K562 (cell line): ENCODE measurements around the gene RAB14. TPM values are rescaled to one million over a fixed set of nuclear protein-coding genes. Genes with fewer than 3 reads are reported as not detected.

Source experiments
- ATAC-seq: fragments of 200-7000 bp; cut with Tn5 transposase; 3 replicates; pipeline ENCODE4 v1.9.1; 2020; ENCODE audit warnings: moderate library complexity
- BruUV-seq: library from RNA; stranded (reverse); fragments of 400-500 nt; replicated peaks from 2 replicates; lab custom pipeline; 2021; lab: Mats Ljungman, UMichigan
- CTCF ChIA-PET: fragments of 300-600 bp; formaldehyde crosslinking; extraction: SDS; loops from one replicate; lab custom pipeline; 2021; ENCODE audit warnings: low intra/inter-chr PET ratio; lab: Yijun Ruan, JAX
- POLR2A ChIA-PET: fragments of 300-600, 350-650 bp; sonication (Branson Sonifier 250); formaldehyde crosslinking; extraction: SDS; loops from one replicate; lab custom pipeline; 2021; ENCODE audit warnings: antibody characterized with exemption, inconsistent platforms; lab: Yijun Ruan, JAX
- DNase-seq, 4 experiments: peaks; one replicate each; pipeline versions ENCODE4 v3.0.0 to v3.0.0-alpha.2; 2011 to 2018; ENCODE audit warnings: low spot score in 3 of 4, mixed read lengths in 3 of 4; ENCODE audit errors: extremely low read depth in 1 of 4
- FAIRE-seq: peaks from 2 replicates; lab custom pipeline; 2011; peaks lifted over from hg19 to GRCh38; lab: Jason Lieb, UNC
- H2AFZ ChIP-seq: 2 replicates; pipeline ENCODE4 v1.6.0; 2011; ENCODE audit warnings: low read depth, low read length, control low read depth, inconsistent platforms
- H3K27ac ChIP-seq: fragments of 200-600 bp; 3 replicates; pipeline ENCODE4 v1.8.0; 2011; ENCODE audit warnings: low read depth, mild to moderate bottlenecking, control low read depth, inconsistent platforms, low read length, moderate library complexity, mixed read lengths; ENCODE audit errors: extremely low read depth
- H3K27me3 ChIP-seq, 2 experiments: fragments of 300-600 bp in 1 of 2; 2 replicates in 1 of 2; 3 replicates in 1 of 2; pipeline versions ENCODE4 v1.6.0 to v1.8.0; 2011; ENCODE audit warnings: inconsistent platforms in 2 of 2, low read length in 2 of 2, mild to moderate bottlenecking in 1 of 2, mixed read lengths in 1 of 2, moderate library complexity in 1 of 2; ENCODE audit not compliant: control insufficient read depth in 2 of 2, insufficient read depth in 2 of 2
- H3K36me3 ChIP-seq: fragments of 300-600 bp; 3 replicates; pipeline ENCODE4 v1.8.0; 2011; ENCODE audit warnings: mild to moderate bottlenecking, low read length, inconsistent platforms; ENCODE audit not compliant: control insufficient read depth, insufficient read depth
- H3K4me1 ChIP-seq, 2 experiments: fragments of 200-600 bp in 1 of 2; replicated peaks in 1 of 2; 2 replicates in 1 of 2; 3 replicates in 1 of 2; pipeline versions ENCODE4 v1.5.1 to v1.8.0; 2011; ENCODE audit warnings: inconsistent platforms in 2 of 2, low read length in 2 of 2, mild to moderate bottlenecking in 1 of 2, mixed read lengths in 1 of 2, moderate library complexity in 1 of 2; ENCODE audit not compliant: control insufficient read depth in 2 of 2, insufficient read depth in 2 of 2
- H3K4me2 ChIP-seq: 2 replicates; pipeline ENCODE4 v1.6.1; 2011; ENCODE audit warnings: low read length, control low read depth, inconsistent platforms, mixed read lengths; ENCODE audit not compliant: insufficient read depth
- H3K4me3 ChIP-seq: fragments of 200-600 bp; sonication (generic), shearing (Covaris generic); 2 replicates; pipeline ENCODE4 v1.5.1; 2016; ENCODE audit warnings: control low read depth, inconsistent platforms
- H3K79me2 ChIP-seq: fragments of 200-600 bp; 3 replicates; pipeline ENCODE4 v1.8.0; 2011; ENCODE audit warnings: low read length, inconsistent platforms; ENCODE audit not compliant: control insufficient read depth, insufficient read depth
- H3K9ac ChIP-seq, 2 experiments: 2 replicates each; pipeline versions ENCODE4 v1.6.0 to v1.6.1; 2011; ENCODE audit warnings: low read depth in 2 of 2, low read length in 2 of 2, control low read depth in 1 of 2, inconsistent platforms in 1 of 2, mild to moderate bottlenecking in 1 of 2, mixed read lengths in 1 of 2; ENCODE audit not compliant: insufficient read depth in 1 of 2
- H3K9me1 ChIP-seq: one replicate; pipeline ENCODE4 v1.6.0; 2011; ENCODE audit warnings: inconsistent platforms, mild to moderate bottlenecking, low read length, moderate library complexity; ENCODE audit not compliant: control insufficient read depth, insufficient read depth
- H3K9me3 ChIP-seq: replicated peaks from 2 replicates; pipeline ENCODE4 v1.5.1; 2011; ENCODE audit warnings: low read depth, low read length, inconsistent platforms; ENCODE audit not compliant: control insufficient read depth, insufficient read depth
- H4K20me1 ChIP-seq: replicated peaks from 2 replicates; pipeline ENCODE4 v1.6.1; 2011; ENCODE audit warnings: low read length, inconsistent platforms, mixed read lengths; ENCODE audit not compliant: control insufficient read depth, insufficient read depth
- ARNT ChIP-seq, 2 experiments: fragments of 450-650 bp; IDR thresholded peaks; 2 replicates each; pipeline ENCODE4 v1.6.1; 2016; ENCODE audit warnings: mild to moderate bottlenecking in 1 of 2
- CXXC5 ChIP-seq: fragments of 250-450 bp; sonication (Bioruptor Pico); IDR thresholded peaks from 2 replicates; pipeline ENCODE4 v1.8.0; 2022; ENCODE audit warnings: inconsistent platforms, mild to moderate bottlenecking, moderate library complexity
- DLX4 ChIP-seq: fragments of 250-450 bp; sonication (Bioruptor Pico); IDR thresholded peaks from 2 replicates; pipeline ENCODE4 v1.6.1; 2021; ENCODE audit warnings: mild to moderate bottlenecking
- DMBX1 ChIP-seq: fragments of 250-450 bp; sonication (Bioruptor Pico); IDR thresholded peaks from 2 replicates; pipeline ENCODE4 v1.8.0; 2022; ENCODE audit warnings: inconsistent platforms, mild to moderate bottlenecking, moderate library complexity, borderline replicate concordance
- EZH2 ChIP-seq: IDR thresholded peaks from 2 replicates; pipeline ENCODE4 v1.6.1; 2012; ENCODE audit warnings: low read depth, mild to moderate bottlenecking, inconsistent platforms, low read length, borderline replicate concordance
- HDAC2 ChIP-seq: fragments of 450-650 bp; IDR thresholded peaks from 2 replicates; pipeline ENCODE4 v1.6.1; 2016; ENCODE audit warnings: mild to moderate bottlenecking
- MAX ChIP-seq: sonication (generic); formaldehyde crosslinking; IDR thresholded peaks from 2 replicates; pipeline ENCODE4 v1.9.0; 2022; ENCODE audit warnings: mild to moderate bottlenecking, missing genetic modification reagents
- NR4A1 ChIP-seq, 2 experiments: fragments of 250-450 bp in 1 of 2; fragments of 450-650 bp in 1 of 2; sonication (Bioruptor Pico) in 1 of 2; IDR thresholded peaks; 2 replicates each; pipeline versions ENCODE4 v1.4.0 to v1.6.1; 2016 to 2020; ENCODE audit warnings: mild to moderate bottlenecking in 2 of 2, missing compliant biosample characterization in 1 of 2, missing genetic modification characterization in 1 of 2, moderate library complexity in 1 of 2
- SAP30 ChIP-seq: fragments of 200-600 bp; sonication (generic); IDR thresholded peaks from 2 replicates; pipeline ENCODE4 v1.6.1; 2012; ENCODE audit warnings: borderline replicate concordance, low read depth, mild to moderate bottlenecking, moderate library complexity, low read length, control low read depth, inconsistent platforms; ENCODE audit not compliant: insufficient read depth, poor library complexity, severe bottlenecking
- U2AF1 ChIP-seq: fragments of 200-400 bp; formaldehyde crosslinking; optimal IDR thresholded peaks from 2 replicates; pipeline ENCODE3; 2017; ENCODE audit warnings: mild to moderate bottlenecking, low read depth, low read length, moderate library complexity
- YY1 ChIP-seq, 3 experiments: IDR thresholded peaks; 2 replicates each; pipeline ENCODE4 v1.6.1; 2011; ENCODE audit warnings: low read length in 2 of 3, mild to moderate bottlenecking in 2 of 3, moderate library complexity in 2 of 3, borderline replicate concordance in 1 of 3, control low read depth in 1 of 3, low read depth in 1 of 3; ENCODE audit not compliant: insufficient read depth in 3 of 3, insufficient replicate concordance in 2 of 3, control insufficient read depth in 1 of 3, insufficient read length in 1 of 3; ENCODE audit errors: extremely low read depth in 1 of 3
- ZBTB2 ChIP-seq: fragments of 450-650 bp; IDR thresholded peaks from 2 replicates; pipeline ENCODE4 v1.6.1; 2016; ENCODE audit warnings: antibody characterized with exemption
- ZC3H11A ChIP-seq: IDR thresholded peaks from 2 replicates; pipeline ENCODE4 v1.6.1; 2012; ENCODE audit warnings: low read depth, low read length, improper control_type of control experiment
- ZNF175 ChIP-seq: fragments of 200-800 bp; sonication (Bioruptor generic); IDR thresholded peaks from 2 replicates; pipeline ENCODE4 v1.6.1; 2016; ENCODE audit warnings: low read depth, mild to moderate bottlenecking, missing genetic modification characterization, missing compliant biosample characterization
- ZNF197 ChIP-seq: fragments of 200-800 bp; sonication (Bioruptor generic); IDR thresholded peaks from 2 replicates; pipeline ENCODE4 v1.6.1; 2016; ENCODE audit warnings: low read depth, missing genetic modification characterization, missing compliant biosample characterization
- ZNF830 ChIP-seq: fragments of 250-450 bp; sonication (Bioruptor Pico); IDR thresholded peaks from 2 replicates; pipeline ENCODE4 v1.5.0; 2021; ENCODE audit warnings: mild to moderate bottlenecking
- WGBS: fragments of 100-300 bp; shearing (Covaris generic); methylation state at CpG from one replicate; pipeline ENCODE4 v1.1.6; 2016; ENCODE audit warnings: low coverage, mixed read lengths; ENCODE audit not compliant: insufficient coverage; ENCODE audit errors: missing lambda C conversion rate; 5-methylcytosine and 5-hydroxymethylcytosine counted together
- in situ Hi-C: fragments of 300-500 bp; cut with MboI; formaldehyde crosslinking; loops from 4 replicates; pipeline ENCODE4 v1.15.0; 2018; ENCODE audit warnings: inconsistent platforms, mixed read lengths
- intact Hi-C: fragments of 100-400 bp; cut with micrococcal nuclease; formaldehyde crosslinking; loops from 2 replicates; pipeline ENCODE4 v1.14.2; 2022
- polyA plus RNA-seq, 8 experiments: library from polyadenylated mRNA; depleted of rRNA in 4 of 8; stranded (reverse) in 5 of 8; unstranded in 3 of 8; fragments of >200 nt; fragmentation: Nextera tagmentation in 2 of 8; fragmentation: Illumina TruSeq in 1 of 8; extraction: Ambion mirVana in 2 of 8; extraction: Trizol in 1 of 8; gene quantifications; 2 replicates each; pipeline versions ENCODE4 v1.2.1 to v1.2.3, GENCODE V29; 2011 to 2014; ENCODE audit warnings: inconsistent platforms in 1 of 8, missing spikeins in 1 of 8
- total RNA-seq, 7 experiments: library from RNA; depleted of rRNA in 6 of 7; stranded (reverse); fragments of >200 nt in 6 of 7; fragmentation: Illumina TruSeq in 2 of 7; extraction: Trizol in 2 of 7; gene quantifications; 2 replicates each; pipeline versions ENCODE4 v1.2.1 to v1.2.3, GENCODE V29; 2011 to 2021; ENCODE audit warnings: low replicate concordance in 1 of 7

Gene RAB14
- total and polyA plus RNA-seq, 9 of the 15 experiments (the other 6 are each of a cell fraction or from before 2014, with no cell fraction given), result 10.3 to 41.8 (median 20.9) TPM

GRCh38 chr9:121222524-121223171 lies 21.0 kb upstream of the RAB14 start:
- 33% methylated on average over 11 of the region's 12 CpGs for WGBS
- Histone ChIP-seq H3K4me2 (peak overlapping the region; percentile 33), H3K36me3 (no peaks in the 10 kb centered on the region), H3K27me3 (no peaks in the 10 kb centered on the region), H3K9me1 (no peaks in the 10 kb centered on the region), H3K4me1 (peaks cover 0 to 26% of the 10 kb centered on the region in 2 experiments; a peak in 3 of 5 replicates), H3K79me2 (no peaks in the 10 kb centered on the region), H3K4me3 (no peak overlapping the region), H3K9me3 (no peaks in the 10 kb centered on the region), H4K20me1 (no peaks in the 10 kb centered on the region), H3K9ac (no peak overlapping the region), H3K27ac (no peak overlapping the region), H2AFZ (peak overlapping the region; percentile 90)
- CTCF ChIA-PET, result interaction anchor here (0.6 kb wide), 1 partner anchor 175 kb away, joined by 3 read pairs; no protein-coding TSS in a partner anchor
- POLR2A ChIA-PET, result interaction anchor here (0.6 to 1.1 kb wide), 2 partner anchors 10 to 228 kb away, joined by 3 read pairs; no protein-coding TSS in a partner anchor
- ATAC-seq (peak; percentile 73), DNase-seq (peak; percentile 30 to 69 (median 36)), FAIRE-seq (peak; percentile 90)
- no TSS peak for BruUV-seq
- in situ Hi-C loops, result no loop called here
- intact Hi-C loops, result loop anchor here (1.0 to 2.0 kb wide), 2 partner anchors 56 to 65 kb away; no protein-coding TSS in a partner anchor
- TF ChIP-seq NR4A1 (CRISPR knock-in tag; IDR thresholded peaks at IDR 0.05), result no peak
- no peak for TF ChIP-seq NR4A1 (tag; IDR thresholded peaks at IDR 0.05)
- peak in 1 of 3 experiments; percentile 72 for TF ChIP-seq YY1 (IDR thresholded peaks at IDR 0.05; ENCODE audit: borderline replicate concordance in 1 of 3, control insufficient read depth in 1 of 3, extremely low read depth in 1 of 3, insufficient read depth in 3 of 3, insufficient read length in 1 of 3, insufficient replicate concordance in 2 of 3, low read depth in 1 of 3, low read length in 2 of 3)
- TF ChIP-seq DLX4, result no peak
- no peak for TF ChIP-seq ZNF197
- peak; percentile 58; the same call in 1 of the 2 replicates for TF ChIP-seq ZNF175
- TF ChIP-seq ZC3H11A, result no peak
- TF ChIP-seq ZBTB2, result no peak
- no peak for TF ChIP-seq U2AF1
- peak; percentile 75; the same call in 1 of the 2 replicates for TF ChIP-seq DMBX1 (CRISPR knock-in tag)
- no peak for TF ChIP-seq SAP30
- peak; percentile 20; the same call in 1 of the 2 replicates for TF ChIP-seq CXXC5 (CRISPR knock-in tag)
- TF ChIP-seq HDAC2, result no peak
- TF ChIP-seq ZNF830 (CRISPR knock-in tag), result no peak
- 0 out of 4 replicates have a peak, but pooled peaks of 1 of the 2 experiments have one; percentile 33 for TF ChIP-seq ARNT (IDR thresholded peaks at IDR 0.05)
- TF ChIP-seq MAX (CRISPR knock-in tag), result peak; percentile 62
- no peak for TF ChIP-seq EZH2
